Nephron progenitor cell (in vitro differentiated cells): ENCODE data around the gene TPD52L2.
"Not testable (repeated sequence)": the region's sequence is repeated elsewhere in the genome, so short reads cannot be mapped to it uniquely, and the experiment has no call there.

Source experiments
- DNase-seq: peaks from one replicate; pipeline ENCODE4 v3.0.0; 2021
- H3K27ac Mint-ChIP-seq: 2 replicates; pipeline ENCODE4 v1.8.0; 2021; ENCODE audit warnings: mild to moderate bottlenecking, moderate library complexity, mixed read lengths
- H3K27me3 Mint-ChIP-seq: 2 replicates; pipeline ENCODE4 v1.8.0; 2021; ENCODE audit warnings: mild to moderate bottlenecking, low read depth, mixed read lengths; ENCODE audit not compliant: poor library complexity
- H3K36me3 Mint-ChIP-seq: 2 replicates; pipeline ENCODE4 v1.8.0; 2021; ENCODE audit warnings: low read depth, mixed read lengths
- H3K4me1 Mint-ChIP-seq: 2 replicates; pipeline ENCODE4 v1.8.0; 2021; ENCODE audit warnings: mixed read lengths
- H3K4me3 Mint-ChIP-seq: 2 replicates; pipeline ENCODE4 v1.8.0; 2021; ENCODE audit warnings: mild to moderate bottlenecking, moderate library complexity, mixed read lengths
- H3K9me3 Mint-ChIP-seq: 2 replicates; pipeline ENCODE4 v1.8.0; 2021; ENCODE audit warnings: mild to moderate bottlenecking, moderate library complexity, mixed read lengths
- CTCF ChIP-seq: fragments of 200-600 bp; sonication (generic); IDR thresholded peaks from 2 replicates; pipeline ENCODE4 v1.5.0; 2021; ENCODE audit warnings: antibody characterized with exemption

TPD52L2 gene

DNA sequence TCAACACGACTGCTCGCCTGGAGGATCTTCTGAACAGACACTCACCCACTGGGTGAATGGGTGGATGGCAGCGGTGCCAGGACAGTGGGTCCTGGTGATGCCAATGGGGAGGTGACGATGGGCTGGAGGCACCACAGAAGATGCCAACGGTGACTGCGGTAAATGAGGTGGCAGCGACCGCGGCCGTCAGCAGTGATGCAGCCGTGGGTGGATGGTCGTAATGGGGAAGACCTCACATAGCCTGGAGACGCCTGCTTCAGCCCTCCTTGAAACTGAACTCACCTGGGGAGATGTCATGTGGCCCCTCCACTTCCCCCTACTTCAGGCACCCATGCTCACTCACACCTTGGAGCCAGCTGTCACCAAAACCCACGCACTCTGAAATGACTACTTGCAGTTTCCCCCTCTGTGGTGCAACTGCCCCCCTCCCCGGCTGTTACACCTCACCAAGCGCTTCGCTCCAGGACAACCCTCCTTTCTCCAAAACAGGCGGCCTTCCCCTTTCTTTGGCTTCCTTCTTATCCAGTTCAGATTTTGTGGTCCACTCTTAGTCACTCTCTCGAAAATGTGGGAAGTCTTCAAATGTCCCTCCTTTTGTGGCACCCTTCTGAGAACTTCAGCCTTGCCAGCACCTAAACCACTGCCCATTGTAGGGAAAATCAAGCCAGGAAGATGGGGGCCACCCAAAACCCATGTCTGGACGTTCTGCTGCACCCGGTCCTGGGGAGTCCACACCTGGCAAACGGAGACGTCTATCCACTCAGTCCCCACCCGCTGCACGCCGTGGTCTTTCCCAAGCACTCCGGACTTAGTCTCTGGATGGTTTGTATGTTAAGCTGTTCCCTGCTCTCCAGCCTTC lies 14.2 kb upstream of the TPD52L2 start:
- H3K27ac Mint-ChIP-seq = peak overlapping the region; percentile 78
- H3K36me3 Mint-ChIP-seq = no peaks in the 10 kb centered on the region
- H3K27me3 Mint-ChIP-seq = peaks cover 3% of the 10 kb centered on the region
- H3K9me3 Mint-ChIP-seq = no peaks in the 10 kb centered on the region
- no peak for TF ChIP-seq CTCF
- peaks cover 39% of the 10 kb centered on the region for H3K4me1 Mint-ChIP-seq
- no peak for DNase-seq
- peak overlapping the region; percentile 12 for H3K4me3 Mint-ChIP-seq

GRCh38 chr20:63851548-63851943 lies 13.5 kb upstream of the TPD52L2 start:
- not testable (repeated sequence) for H3K36me3 Mint-ChIP-seq, H3K27ac Mint-ChIP-seq, H3K4me3 Mint-ChIP-seq, H3K9me3 Mint-ChIP-seq, H3K27me3 Mint-ChIP-seq, DNase-seq
- H3K4me1 Mint-ChIP-seq = peaks cover 41% of the 10 kb centered on the region

- H3K27me3 Mint-ChIP-seq, H3K9me3 Mint-ChIP-seq, DNase-seq, H3K36me3 Mint-ChIP-seq, H3K27ac Mint-ChIP-seq, H3K4me3 Mint-ChIP-seq: not testable (repeated sequence)
- peaks cover 58% of the 10 kb centered on the region for H3K4me1 Mint-ChIP-seq
Observed at GRCh38 chr20:63853733-63854068, 11.4 kb upstream of the TPD52L2 start.

DNA sequence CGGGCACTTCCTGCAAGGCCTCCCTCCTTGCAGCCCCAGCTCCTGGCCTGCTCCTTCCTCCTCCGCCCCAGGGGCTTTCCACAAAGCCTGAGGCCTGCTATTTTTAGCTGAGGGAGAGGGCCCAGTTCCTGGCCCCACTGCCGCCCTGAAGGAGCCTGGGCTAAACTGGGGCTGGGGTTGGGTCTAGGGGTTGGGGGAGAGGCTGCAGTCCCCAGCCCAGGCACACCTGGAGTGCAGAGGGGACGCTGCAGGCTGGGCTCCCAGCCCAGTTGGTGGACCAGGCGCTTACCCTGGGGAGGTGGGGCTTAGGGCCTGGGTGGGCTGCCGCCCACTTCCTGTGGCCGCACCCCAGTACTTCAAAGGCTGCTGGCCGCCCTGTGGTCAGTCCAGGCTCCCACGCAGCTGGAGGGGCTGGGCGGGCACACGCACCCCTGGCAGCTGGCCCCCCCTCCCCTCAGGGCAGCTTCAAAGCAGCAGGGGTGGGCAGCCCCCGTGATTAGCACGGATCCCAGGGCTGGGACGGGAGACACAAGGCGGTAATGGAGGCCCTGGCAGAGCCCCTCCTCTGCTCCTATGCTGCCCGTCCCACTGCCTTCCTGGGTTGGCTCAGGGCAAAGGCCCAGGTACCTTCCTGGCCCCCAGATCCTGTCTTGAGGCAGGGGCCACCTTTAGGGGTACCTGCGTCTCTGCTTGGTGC lies 10.9 kb upstream of the TPD52L2 start:
- H3K36me3 Mint-ChIP-seq = no peaks in the 10 kb centered on the region
- H3K4me3 Mint-ChIP-seq = no peak overlapping the region
- peaks cover 60% of the 10 kb centered on the region for H3K4me1 Mint-ChIP-seq
- no peaks in the 10 kb centered on the region for H3K9me3 Mint-ChIP-seq
- H3K27ac Mint-ChIP-seq = no peak overlapping the region
- TF ChIP-seq CTCF = no peak
- no peak for DNase-seq
- peaks cover 3% of the 10 kb centered on the region for H3K27me3 Mint-ChIP-seq

DNA sequence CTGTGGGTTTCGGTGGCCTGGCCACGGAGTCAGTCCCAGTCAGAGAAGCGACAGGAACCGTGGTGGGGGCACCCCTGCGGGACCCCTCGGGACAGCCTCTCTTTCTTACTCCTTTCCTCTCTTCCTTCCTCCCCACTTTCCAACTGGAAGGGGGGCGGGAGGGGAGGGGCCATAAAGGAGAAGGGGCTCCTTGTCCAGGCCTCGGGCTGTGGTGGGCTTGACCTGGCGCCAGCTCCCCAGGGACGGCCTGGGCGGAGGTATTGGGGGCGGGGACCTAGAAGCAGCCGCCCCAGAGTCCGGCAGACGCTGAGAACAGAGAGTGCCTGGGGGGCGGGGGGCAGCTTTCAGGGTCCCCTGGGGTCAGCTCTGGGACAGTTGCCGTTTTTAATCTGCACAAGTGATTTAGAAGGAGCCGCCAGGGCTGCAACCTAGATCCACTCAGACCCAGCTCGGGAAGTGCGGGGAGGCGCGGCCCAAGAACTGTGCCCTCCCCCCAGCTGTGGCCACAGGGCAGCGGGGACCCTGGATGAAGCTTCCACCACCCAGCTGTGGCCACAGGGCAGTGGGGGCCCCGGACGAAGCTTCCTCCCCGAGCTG lies 10.2 kb upstream of the TPD52L2 start:
- no peak overlapping the region for H3K4me3 Mint-ChIP-seq
- H3K4me1 Mint-ChIP-seq = peaks cover 65% of the 10 kb centered on the region
- no peak overlapping the region for H3K27ac Mint-ChIP-seq
- peak; percentile 67 for DNase-seq
- H3K9me3 Mint-ChIP-seq = no peaks in the 10 kb centered on the region
- H3K27me3 Mint-ChIP-seq = peaks cover 3% of the 10 kb centered on the region
- no peak for TF ChIP-seq CTCF
- no peaks in the 10 kb centered on the region for H3K36me3 Mint-ChIP-seq

GRCh38 chr20:63855363-63856097 lies 9.5 kb upstream of the TPD52L2 start:
- Mint-ChIP-seq H3K9me3 (no peaks in the 10 kb centered on the region), H3K27me3 (peaks cover 4% of the 10 kb centered on the region), H3K27ac (no peak overlapping the region), H3K4me1 (peaks cover 70% of the 10 kb centered on the region), H3K4me3 (no peak overlapping the region), H3K36me3 (no peaks in the 10 kb centered on the region)
- TF ChIP-seq CTCF = no peak
- no peak for DNase-seq
